Measurements from ENCODE around the gene TPRG1.

DNA sequence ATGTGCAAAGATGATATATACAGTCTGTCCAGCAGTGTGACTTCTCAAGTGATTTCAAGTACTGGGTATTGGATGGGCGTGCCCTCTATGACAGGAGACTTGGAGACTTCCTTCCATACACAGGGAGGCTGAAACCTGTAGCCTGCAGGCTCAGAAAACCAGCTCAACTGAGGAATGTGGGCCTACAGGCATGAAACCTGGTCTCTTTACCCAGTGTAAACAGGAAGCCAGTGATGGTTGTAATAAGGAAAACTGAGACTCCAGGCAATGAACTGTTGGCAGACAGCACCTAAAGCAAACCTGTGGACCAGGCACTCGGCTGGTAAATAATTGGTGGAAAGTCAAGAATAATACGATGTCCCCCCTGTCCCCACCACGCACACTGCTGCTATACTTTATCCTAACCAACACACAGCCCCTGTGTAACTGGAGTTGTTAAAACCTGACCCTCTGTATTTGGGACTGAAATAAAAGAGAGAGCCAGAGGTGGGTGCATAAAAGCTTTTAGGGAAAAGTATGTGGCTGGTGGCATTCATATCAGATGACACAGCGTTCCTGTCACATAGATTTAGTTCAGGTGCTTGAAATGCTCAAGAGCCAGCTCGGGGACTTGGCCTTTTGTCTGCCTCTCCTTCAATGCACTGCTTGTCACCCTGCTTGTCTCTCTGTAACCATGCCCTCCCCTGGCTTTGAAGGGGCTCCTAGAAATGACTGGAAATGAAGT, 144.7 kb downstream of the TPRG1 start:
- TF ChIP-seq, protein P1, sequence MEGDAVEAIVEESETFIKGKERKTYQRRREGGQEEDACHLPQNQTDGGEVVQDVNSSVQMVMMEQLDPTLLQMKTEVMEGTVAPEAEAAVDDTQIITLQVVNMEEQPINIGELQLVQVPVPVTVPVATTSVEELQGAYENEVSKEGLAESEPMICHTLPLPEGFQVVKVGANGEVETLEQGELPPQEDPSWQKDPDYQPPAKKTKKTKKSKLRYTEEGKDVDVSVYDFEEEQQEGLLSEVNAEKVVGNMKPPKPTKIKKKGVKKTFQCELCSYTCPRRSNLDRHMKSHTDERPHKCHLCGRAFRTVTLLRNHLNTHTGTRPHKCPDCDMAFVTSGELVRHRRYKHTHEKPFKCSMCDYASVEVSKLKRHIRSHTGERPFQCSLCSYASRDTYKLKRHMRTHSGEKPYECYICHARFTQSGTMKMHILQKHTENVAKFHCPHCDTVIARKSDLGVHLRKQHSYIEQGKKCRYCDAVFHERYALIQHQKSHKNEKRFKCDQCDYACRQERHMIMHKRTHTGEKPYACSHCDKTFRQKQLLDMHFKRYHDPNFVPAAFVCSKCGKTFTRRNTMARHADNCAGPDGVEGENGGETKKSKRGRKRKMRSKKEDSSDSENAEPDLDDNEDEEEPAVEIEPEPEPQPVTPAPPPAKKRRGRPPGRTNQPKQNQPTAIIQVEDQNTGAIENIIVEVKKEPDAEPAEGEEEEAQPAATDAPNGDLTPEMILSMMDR (IDR thresholded peaks at IDR 0.05; ENCODE audit: insufficient read depth, low read length): no peak
- TF ChIP-seq, protein P2, sequence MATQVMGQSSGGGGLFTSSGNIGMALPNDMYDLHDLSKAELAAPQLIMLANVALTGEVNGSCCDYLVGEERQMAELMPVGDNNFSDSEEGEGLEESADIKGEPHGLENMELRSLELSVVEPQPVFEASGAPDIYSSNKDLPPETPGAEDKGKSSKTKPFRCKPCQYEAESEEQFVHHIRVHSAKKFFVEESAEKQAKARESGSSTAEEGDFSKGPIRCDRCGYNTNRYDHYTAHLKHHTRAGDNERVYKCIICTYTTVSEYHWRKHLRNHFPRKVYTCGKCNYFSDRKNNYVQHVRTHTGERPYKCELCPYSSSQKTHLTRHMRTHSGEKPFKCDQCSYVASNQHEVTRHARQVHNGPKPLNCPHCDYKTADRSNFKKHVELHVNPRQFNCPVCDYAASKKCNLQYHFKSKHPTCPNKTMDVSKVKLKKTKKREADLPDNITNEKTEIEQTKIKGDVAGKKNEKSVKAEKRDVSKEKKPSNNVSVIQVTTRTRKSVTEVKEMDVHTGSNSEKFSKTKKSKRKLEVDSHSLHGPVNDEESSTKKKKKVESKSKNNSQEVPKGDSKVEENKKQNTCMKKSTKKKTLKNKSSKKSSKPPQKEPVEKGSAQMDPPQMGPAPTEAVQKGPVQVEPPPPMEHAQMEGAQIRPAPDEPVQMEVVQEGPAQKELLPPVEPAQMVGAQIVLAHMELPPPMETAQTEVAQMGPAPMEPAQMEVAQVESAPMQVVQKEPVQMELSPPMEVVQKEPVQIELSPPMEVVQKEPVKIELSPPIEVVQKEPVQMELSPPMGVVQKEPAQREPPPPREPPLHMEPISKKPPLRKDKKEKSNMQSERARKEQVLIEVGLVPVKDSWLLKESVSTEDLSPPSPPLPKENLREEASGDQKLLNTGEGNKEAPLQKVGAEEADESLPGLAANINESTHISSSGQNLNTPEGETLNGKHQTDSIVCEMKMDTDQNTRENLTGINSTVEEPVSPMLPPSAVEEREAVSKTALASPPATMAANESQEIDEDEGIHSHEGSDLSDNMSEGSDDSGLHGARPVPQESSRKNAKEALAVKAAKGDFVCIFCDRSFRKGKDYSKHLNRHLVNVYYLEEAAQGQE (IDR thresholded peaks at IDR 0.05; ENCODE audit: insufficient replicate concordance, low read depth): no peak
